ENCODE data around the gene BOLL.
"Not testable (repeated sequence)": the region's sequence is repeated elsewhere in the genome, so short reads cannot be mapped to it uniquely, and the experiment has no call there.

Gene BOLL

GRCh38 chr2:197705912-197706838 lies 78.9 kb downstream of the BOLL start:
- DNase-seq: no peak

DNA sequence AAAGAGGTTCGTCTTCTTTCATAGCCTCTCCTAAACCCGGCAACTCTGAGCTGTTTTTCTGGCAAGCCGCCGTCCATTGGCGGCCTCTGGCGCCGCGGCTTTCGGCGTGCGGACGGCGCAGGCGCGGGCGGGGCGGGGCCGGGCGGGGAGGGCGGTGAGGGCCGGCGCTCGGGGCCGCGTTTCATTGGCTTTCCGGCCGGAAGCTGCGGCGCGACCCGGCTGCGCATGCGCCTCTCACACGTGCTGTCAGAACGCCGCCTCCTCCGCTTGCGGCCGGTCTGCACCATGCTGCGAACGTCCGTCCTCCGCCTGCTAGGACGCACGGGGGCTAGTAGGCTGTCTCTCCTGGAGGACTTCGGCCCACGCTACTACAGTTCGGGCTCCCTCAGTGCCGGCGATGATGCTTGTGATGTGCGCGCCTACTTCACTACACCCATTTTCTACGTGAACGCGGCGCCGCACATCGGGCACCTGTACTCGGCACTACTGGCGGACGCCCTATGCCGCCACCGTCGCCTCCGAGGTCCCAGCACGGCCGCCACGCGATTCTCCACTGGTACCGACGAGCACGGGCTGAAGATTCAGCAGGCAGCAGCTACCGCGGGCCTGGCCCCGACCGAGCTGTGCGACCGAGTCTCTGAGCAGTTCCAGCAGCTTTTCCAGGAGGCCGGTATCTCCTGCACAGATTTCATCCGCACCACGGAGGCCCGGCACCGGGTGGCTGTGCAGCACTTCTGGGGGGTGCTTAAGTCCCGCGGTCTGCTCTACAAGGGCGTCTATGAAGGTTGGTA lies 79.8 kb downstream of the BOLL start, which contains the start of gene MARS2:
Gene MARS2 (plus strand): TSS at position 249 of the 791 bp plus-strand sequence. CDS start 37 bp downstream, at position 286.
- peak; percentile 83 for DNase-seq

- DNase-seq: no peak
These were observed 80.5 kb downstream of the BOLL start for GRCh38 chr2:197704434-197705120.

DNA sequence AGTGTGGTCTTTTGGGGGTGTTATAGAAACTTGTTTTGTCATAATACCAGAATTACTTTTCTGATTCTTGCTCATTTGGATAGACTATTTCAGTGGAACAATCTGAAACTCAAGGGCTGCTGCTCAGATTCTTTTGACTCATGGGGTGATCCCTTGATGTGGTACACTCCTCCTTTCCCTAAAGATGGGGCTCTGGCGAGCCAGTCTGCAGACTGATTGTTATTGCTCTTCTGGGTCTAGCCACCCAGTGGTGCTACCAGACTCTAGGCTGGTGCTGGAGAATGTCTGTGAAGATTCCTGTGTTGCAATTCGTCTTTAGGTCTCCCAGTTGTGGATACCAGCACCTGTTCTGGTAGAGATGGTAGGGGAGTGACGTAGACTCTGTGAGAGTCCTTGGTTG lies 84.2 kb downstream of the BOLL start:
- no peak for DNase-seq

GRCh38 chr2:197699724-197700123 lies 85.4 kb downstream of the BOLL start:
- DNase-seq: not testable (repeated sequence)

- DNase-seq: not testable (repeated sequence)
These were observed 88.5 kb downstream of the BOLL start for GRCh38 chr2:197696571-197696970.

- DNase-seq: not testable (repeated sequence)
These were observed 89.1 kb downstream of the BOLL start for GRCh38 chr2:197695971-197696370.

- DNase-seq: not testable (repeated sequence)
These were observed 89.9 kb downstream of the BOLL start for GRCh38 chr2:197695206-197695605.

DNA sequence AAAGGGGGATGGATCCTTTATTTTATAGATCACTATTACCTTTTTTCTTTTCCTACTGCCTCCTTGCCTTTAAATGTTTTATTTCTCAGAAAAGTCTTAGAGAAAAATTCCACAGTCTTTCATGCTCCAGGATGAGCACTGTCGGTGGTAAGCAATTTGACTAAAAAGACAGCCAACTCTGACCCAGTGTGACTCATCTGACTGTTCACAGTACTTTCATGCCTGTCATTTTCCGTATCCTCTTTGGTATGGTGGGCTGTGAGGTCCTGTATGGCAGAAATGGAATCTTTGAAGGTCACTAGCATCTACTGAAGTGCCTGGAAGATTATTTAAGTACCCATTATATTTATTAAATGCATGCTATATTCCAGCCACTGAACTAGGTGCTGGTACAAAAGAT lies 107.6 kb downstream of the BOLL start:
- no peak for DNase-seq

GRCh38 chr2:197677056-197677455 lies 108.1 kb downstream of the BOLL start:
- no peak for DNase-seq

All from NCI-H1092 (cell line).